Natural killer cell treated with Interleukin-12 subunit alpha and Interleukin-12 subunit beta and Interleukin-15 and Interleukin-18, amount 100 ng/mL, for 72 hours (primary cell): ENCODE data around the gene OR6J1. TPM values are rescaled to one million over a fixed set of nuclear protein-coding genes. Genes with fewer than 3 reads are reported as not detected.
"Not testable (repeated sequence)": the region's sequence is repeated elsewhere in the genome, so short reads cannot be mapped to it uniquely, and the experiment has no call there.

ENCODE experiments used
- ATAC-seq, 2 donors: fragments of 150-1000 bp; cut with Tn5 transposase in 1 of 2; sonication (Bioruptor Pico), chemical (Tn5 transposase) in 1 of 2; 2 replicates each; pipeline ENCODE4 v1.10.0; 2021
- DNase-seq: peaks from one replicate; pipeline ENCODE4 v3.0.0; 2022; ENCODE audit warnings: low spot score
- H3K27ac Mint-ChIP-seq, 2 donors: 1 replicate in 1 of 2; 2 replicates in 1 of 2; pipeline ENCODE4 v1.8.0; 2022; ENCODE audit warnings: mixed read lengths in 2 of 2, mild to moderate bottlenecking in 1 of 2, moderate library complexity in 1 of 2
- H3K27me3 Mint-ChIP-seq, 2 donors: 1 replicate in 1 of 2; 2 replicates in 1 of 2; pipeline ENCODE4 v1.8.0; 2022; ENCODE audit warnings: mixed read lengths in 2 of 2
- H3K36me3 Mint-ChIP-seq: one replicate; pipeline ENCODE4 v1.8.0; 2022; ENCODE audit warnings: mixed read lengths
- H3K4me1 Mint-ChIP-seq, 2 donors: 1 replicate in 1 of 2; 2 replicates in 1 of 2; pipeline ENCODE4 v1.8.0; 2022; ENCODE audit warnings: low read depth in 2 of 2, mixed read lengths in 2 of 2, mild to moderate bottlenecking in 1 of 2
- H3K4me3 Mint-ChIP-seq: one replicate; pipeline ENCODE4 v1.8.0; 2022; ENCODE audit warnings: mixed read lengths
- H3K9me3 Mint-ChIP-seq: 2 replicates; pipeline ENCODE4 v1.8.0; 2022; ENCODE audit warnings: mixed read lengths
- total RNA-seq, 2 donors: library from RNA; stranded (reverse); gene quantifications; one replicate each; pipeline ENCODE4 v1.2.3, GENCODE V29; 2022

The OR6J1 gene
- total RNA-seq, 2 donors from 2014 or later = not detected

DNA sequence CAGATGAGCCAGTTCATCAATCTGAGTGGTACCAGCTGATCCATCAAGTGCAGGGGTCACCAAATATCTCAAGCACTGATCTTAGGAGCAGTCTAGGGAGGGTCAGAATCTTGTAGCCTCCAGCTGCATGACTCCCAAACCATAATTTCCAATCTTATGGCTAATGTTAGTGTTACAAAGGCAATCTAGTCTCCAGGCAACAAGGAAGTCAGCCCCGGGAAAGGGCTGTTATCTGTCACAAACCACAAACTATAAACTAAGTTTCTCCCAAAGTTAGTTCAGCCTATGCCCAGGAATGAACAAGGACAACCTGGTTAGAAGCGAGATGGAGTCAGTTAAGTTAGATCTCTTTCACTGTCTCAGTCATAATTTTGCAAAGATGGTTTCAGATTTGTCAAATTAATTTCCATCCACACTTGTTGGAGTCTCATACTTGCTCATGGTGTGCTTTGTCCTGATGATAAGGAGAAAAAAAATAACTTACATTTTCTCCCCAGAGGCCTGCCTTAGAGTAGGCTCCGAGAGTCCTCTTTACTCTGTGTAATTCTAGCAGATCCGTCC, 49.9 kb downstream of the OR6J1 start:
- ATAC-seq = no peak
- Mint-ChIP-seq H3K4me3 (no peak overlapping the region), H3K36me3 (no peaks in the 10 kb centered on the region), H3K27me3 (peaks cover 17 to 20% of the 10 kb centered on the region in 2 donors), H3K27ac (no peak overlapping the region), H3K9me3 (no peaks in the 10 kb centered on the region), H3K4me1 (peaks cover 18 to 23% of the 10 kb centered on the region in 2 donors)
- DNase-seq = no peak

DNA sequence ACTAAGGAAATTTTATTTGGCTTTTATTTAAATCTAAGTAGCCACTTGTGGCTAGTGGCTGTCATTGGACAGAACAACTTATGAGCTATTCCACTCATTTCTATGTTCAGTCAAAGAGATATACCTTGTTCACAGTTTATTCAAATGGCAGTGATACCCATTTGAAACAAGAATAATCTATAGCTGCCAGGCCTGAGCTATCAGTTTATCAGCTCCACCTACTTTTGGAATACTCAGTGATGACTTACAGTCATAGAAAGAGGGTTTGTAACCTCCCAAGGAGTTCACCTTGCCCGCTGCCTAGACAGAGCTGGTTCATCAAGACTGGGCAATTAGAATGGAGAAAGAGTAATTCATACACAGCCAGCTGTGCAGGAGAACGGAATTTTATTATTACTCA, 50.6 kb downstream of the OR6J1 start:
- no peak for DNase-seq
- Mint-ChIP-seq H3K27me3 (peaks cover 17 to 20% of the 10 kb centered on the region in 2 donors), H3K27ac (no peak overlapping the region), H3K4me3 (no peak overlapping the region), H3K9me3 (no peaks in the 10 kb centered on the region), H3K4me1 (peaks cover 18 to 23% of the 10 kb centered on the region in 2 donors), H3K36me3 (no peaks in the 10 kb centered on the region)
- no peak for ATAC-seq

DNA sequence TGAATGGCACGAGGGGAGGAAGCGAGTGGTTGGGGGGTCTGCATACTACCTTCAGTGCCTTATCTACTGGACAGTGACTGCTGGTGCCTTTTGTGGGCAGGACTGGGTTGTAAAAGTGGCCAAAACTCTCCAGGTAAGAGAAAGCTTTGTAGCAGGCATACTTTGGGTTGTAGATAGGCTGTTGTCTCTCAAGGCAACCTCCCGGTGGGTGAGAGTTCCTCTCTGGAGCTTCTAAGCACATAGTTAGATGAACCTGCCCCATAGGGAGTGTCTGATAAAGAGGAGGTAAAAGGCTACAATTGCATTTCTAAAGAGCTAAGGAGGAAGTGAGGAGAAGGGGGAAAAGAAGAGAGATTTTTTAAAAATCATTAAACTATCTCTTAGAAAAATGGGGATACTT, 51.0 kb downstream of the OR6J1 start:
- ATAC-seq (no peak), DNase-seq (no peak)
- H3K36me3 Mint-ChIP-seq = no peaks in the 10 kb centered on the region
- H3K27me3 Mint-ChIP-seq = peaks cover 17 to 20% of the 10 kb centered on the region in 2 donors
- no peak overlapping the region for H3K27ac Mint-ChIP-seq
- peaks cover 18 to 23% of the 10 kb centered on the region in 2 donors for H3K4me1 Mint-ChIP-seq
- H3K9me3 Mint-ChIP-seq = no peaks in the 10 kb centered on the region
- H3K4me3 Mint-ChIP-seq = no peak overlapping the region

DNA sequence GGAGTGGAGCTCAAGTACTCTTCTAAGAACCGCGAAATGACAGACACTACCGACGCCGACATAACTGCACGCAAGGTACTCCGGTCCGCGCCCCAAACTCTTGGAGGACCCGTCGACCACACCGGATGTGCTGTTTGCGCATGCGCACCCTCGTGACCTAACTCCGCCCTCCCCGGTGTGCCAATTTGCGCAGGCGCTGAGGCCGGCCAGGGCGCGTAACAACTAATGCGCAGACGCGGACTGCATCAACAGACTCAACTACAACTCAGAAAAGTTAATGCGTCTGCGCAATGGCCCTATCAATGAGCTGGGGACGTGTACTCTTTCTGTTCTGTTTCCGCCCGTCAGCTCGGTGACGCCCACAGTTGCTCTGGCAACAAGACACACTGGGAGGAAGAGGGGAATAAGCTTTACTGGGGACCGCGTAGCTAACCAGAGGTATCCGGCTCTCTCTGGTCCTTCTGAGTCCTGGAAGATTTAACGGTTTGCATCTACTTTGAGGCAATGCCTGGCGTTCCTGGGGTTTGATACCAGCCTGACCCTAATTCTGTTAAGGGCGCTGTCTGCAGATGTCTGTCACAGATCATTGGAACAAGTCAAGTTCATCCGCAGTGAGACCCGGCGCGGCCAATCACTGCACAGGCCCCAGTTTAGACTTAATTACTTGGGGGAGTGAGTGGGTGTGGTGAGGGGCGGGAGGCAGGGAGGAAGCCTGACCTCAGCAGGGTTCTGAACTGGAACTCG, 54.9 kb downstream of the OR6J1 start, which contains the start of gene DAD1:
Gene DAD1 (minus strand): TSS at position 129 of the 744 bp plus-strand sequence. CDS start 67 bp downstream, at position 62.
- peaks cover 47 to 49% of the 10 kb centered on the region in 2 donors for H3K4me1 Mint-ChIP-seq
- peak within 1 kb of the TSS; percentile 98 to 99 for H3K27ac Mint-ChIP-seq
- ATAC-seq (peak; percentile 96 to 98), DNase-seq (peak; percentile 99)
- H3K9me3 Mint-ChIP-seq = no peaks in the 10 kb centered on the region
- H3K27me3 Mint-ChIP-seq = peaks cover 8 to 12% of the 10 kb centered on the region in 2 donors
- H3K36me3 Mint-ChIP-seq = peaks cover 17% of the 10 kb centered on the region
- H3K4me3 Mint-ChIP-seq = peak within 1 kb of the TSS; percentile 98

DNA sequence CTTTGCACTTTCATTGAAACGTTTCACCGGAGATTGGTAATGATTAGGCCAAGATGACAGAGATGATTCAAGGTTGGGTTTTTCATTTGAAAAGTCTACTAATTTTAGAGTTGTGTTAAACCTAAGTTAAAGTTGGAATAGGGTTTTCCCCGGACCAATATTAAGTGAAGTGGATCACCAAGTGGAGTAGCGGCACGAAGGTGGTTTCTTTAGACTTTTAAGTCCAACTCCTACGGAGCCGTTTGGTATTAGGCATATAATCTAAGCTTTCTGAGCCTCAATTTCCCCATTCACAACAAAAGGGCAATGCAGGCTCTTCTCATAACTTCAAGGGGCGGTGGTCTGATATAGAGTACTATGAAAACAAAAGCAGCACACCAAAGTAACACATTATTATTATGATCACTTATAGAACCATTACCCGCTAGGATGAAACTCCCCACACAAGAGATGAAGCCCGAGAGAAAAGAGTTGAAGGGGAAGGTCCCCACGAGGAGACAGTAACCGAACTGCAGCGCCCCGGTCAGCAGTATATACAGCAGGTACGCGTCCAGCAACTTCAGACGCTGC, 55.5 kb downstream of the OR6J1 start:
- Mint-ChIP-seq H3K36me3 (peaks cover 19% of the 10 kb centered on the region), H3K4me1 (peaks cover 54 to 56% of the 10 kb centered on the region in 2 donors), H3K4me3 (peak overlapping the region; percentile 98), H3K27me3 (peaks cover 3 to 10% of the 10 kb centered on the region in 2 donors), H3K9me3 (no peaks in the 10 kb centered on the region), H3K27ac (peak overlapping the region; percentile 98 to 99)
- DNase-seq = no peak
- no peak for ATAC-seq

DNA sequence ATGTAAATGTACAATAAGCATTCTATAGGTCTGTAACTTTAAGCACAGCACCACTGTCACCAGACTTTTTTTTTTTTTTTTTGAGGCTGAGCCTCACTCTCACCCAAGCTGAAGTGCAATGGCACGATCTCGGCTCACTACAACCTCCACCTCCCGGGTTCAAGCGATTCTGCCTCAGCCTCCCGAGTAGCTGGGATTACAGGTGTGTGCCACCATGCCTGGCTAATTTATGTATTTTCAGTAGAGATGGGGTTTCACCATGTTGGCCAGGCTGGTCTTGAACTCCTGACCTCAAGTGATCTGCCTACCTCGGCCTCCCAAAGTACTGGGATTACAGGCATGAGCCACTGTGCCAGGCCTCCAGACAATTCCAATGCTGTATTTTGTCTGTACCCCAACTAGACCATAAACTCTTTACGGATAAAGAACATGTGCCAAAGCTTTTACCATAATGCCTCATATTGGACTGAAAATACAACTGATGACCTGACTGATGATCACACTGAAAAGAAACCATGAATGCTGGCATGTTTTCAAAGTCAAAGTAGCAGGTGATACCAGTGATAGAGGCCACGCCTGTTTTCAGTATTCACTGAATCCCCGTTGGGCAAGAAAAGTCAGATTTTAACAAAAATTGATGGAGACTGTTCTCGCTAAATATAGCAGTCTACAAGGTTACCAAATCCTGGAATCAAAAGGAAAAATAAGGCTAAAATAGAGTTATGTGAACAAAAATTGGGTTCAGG, 56.3 kb downstream of the OR6J1 start:
- ATAC-seq, H3K27me3 Mint-ChIP-seq, H3K9me3 Mint-ChIP-seq, DNase-seq: not testable (repeated sequence)
- Mint-ChIP-seq H3K4me3 (peak overlapping the region; percentile 98), H3K27ac (peak overlapping the region; percentile 98 to 99), H3K4me1 (peaks cover 61 to 64% of the 10 kb centered on the region in 2 donors), H3K36me3 (peaks cover 19% of the 10 kb centered on the region)

DNA sequence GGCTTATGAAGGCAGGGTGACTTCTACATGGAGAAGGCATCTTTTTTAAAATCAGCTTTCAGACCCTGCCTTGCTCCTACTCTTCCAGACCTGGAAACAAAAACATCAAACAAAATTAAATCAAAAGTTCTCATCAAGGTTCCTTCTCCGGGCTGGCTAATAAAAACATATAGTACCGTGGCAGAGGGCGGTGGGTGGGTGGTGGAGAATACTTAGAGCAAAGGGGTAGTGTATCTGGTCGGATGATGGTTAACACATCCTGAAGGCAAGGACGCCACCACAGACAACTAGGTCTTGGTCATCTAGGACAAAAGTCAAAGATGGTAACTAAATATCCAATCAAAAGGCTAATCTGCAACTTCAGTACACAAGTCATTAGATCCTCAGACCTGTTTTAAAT, 56.9 kb downstream of the OR6J1 start:
- Mint-ChIP-seq H3K4me3 (peak overlapping the region; percentile 43), H3K9me3 (no peaks in the 10 kb centered on the region), H3K4me1 (peaks cover 65 to 69% of the 10 kb centered on the region in 2 donors), H3K36me3 (peaks cover 19% of the 10 kb centered on the region), H3K27ac (peak overlapping the region; percentile 98 to 99), H3K27me3 (no peaks in the 10 kb centered on the region)
- ATAC-seq = no peak
- no peak for DNase-seq

DNA sequence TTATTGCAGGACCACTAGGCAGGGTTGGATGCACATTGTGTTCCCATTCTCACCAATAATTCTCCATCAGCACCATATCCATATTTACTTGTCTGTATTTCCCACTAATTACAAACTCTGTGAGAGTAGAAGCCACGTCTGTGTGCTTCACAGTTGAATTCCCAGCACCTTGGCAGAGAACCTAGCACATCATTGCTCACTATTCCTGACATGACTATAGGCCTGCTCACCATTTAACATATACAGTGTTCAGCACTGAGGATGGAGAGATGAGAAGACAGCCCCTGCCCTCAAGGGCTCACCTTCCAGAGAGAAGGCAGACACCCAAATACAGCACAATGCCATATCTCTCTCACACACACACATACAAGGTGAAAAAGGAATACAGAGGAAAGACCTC, 60.2 kb downstream of the OR6J1 start:
- H3K27me3 Mint-ChIP-seq = no peaks in the 10 kb centered on the region
- H3K4me1 Mint-ChIP-seq = peaks cover 60 to 70% of the 10 kb centered on the region in 2 donors
- no peaks in the 10 kb centered on the region for H3K9me3 Mint-ChIP-seq
- peak overlapping the region; percentile 48 to 52 for H3K27ac Mint-ChIP-seq
- DNase-seq (no peak), ATAC-seq (peak in 1 of 2 donors; percentile 37)
- peaks cover 23% of the 10 kb centered on the region for H3K36me3 Mint-ChIP-seq
- H3K4me3 Mint-ChIP-seq = peak overlapping the region; percentile 32

Other genes starting within 250 kb of the OR6J1 start
- 100 to 1,000 TPM; 147 to 221 TPM for gene DAD1, start 55.1 kb downstream of the OR6J1 start, total RNA-seq
- 10 to 100 TPM in 1 of 2 donors, 1 to 10 TPM in 1; 8.4 to 36.8 TPM for gene ABHD4, start 46.1 kb downstream of the OR6J1 start, total RNA-seq
- 100 to 1,000 TPM; 103 to 112 TPM for gene OXA1L, start 122.3 kb upstream of the OR6J1 start, total RNA-seq
- gene SLC7A7, start 171.1 kb upstream of the OR6J1 start, total RNA-seq = under 1 TPM; 0.36 to 0.59 TPM
- gene MRPL52, start 185.5 kb upstream of the OR6J1 start, total RNA-seq = 100 to 1,000 TPM; 116 to 134 TPM
- gene MMP14, start 192.2 kb upstream of the OR6J1 start, total RNA-seq = 1 to 10 TPM; 3.7 to 8.0 TPM
- gene LRP10, start 227.4 kb upstream of the OR6J1 start, total RNA-seq = 10 to 100 TPM; 53.4 to 60.4 TPM
- under 1 TPM in 1 of 2 donors, not detected in 1; 0.43 TPM for gene REM2, start 238.9 kb upstream of the OR6J1 start, total RNA-seq